GM12878 (cell line): ENCODE data around the gene EEFSEC. TPM values are rescaled to one million over a fixed set of nuclear protein-coding genes. Genes with fewer than 3 reads are reported as not detected.

Source experiments
- ATAC-seq: fragments of 200-7000 bp; cut with Tn5 transposase; 3 replicates; pipeline ENCODE4 v1.9.1; 2020; ENCODE audit warnings: mild to moderate bottlenecking, moderate library complexity
- BruUV-seq: library from RNA; stranded (reverse); fragments of 400-500 nt; replicated peaks from 2 replicates; lab custom pipeline; 2021; lab: Mats Ljungman, UMichigan
- CTCF ChIA-PET: fragments of 300-600 bp; sonication (Branson Sonifier 250); formaldehyde crosslinking; extraction: SDS; loops from one replicate; lab custom pipeline; 2021; ENCODE audit warnings: inconsistent platforms; lab: Yijun Ruan, JAX
- POLR2A ChIA-PET: fragments of 350-600 bp; formaldehyde crosslinking; extraction: SDS; loops from one replicate; lab custom pipeline; 2021; ENCODE audit warnings: inconsistent platforms; lab: Charles Lee
- RAD21 ChIA-PET: fragments of 300-600 bp; sonication (Branson Sonifier 250); formaldehyde crosslinking; loops from one replicate; lab custom pipeline; 2023; ENCODE audit warnings: antibody characterized with exemption; ENCODE audit not compliant: unreplicated experiment; lab: Charles Lee
- SMC1A ChIA-PET: fragments of 300-600 bp; sonication (Branson Sonifier 250); formaldehyde crosslinking; loops from one replicate; lab custom pipeline; 2023; ENCODE audit not compliant: unreplicated experiment, uncharacterized antibody; lab: Charles Lee
- DNase-seq: peaks from one replicate; pipeline ENCODE4 v3.0.0-alpha.2; 2011; ENCODE audit warnings: low read depth, low spot score
- FAIRE-seq: peaks from 3 replicates; lab custom pipeline; 2011; peaks lifted over from hg19 to GRCh38; lab: Jason Lieb, UNC
- H2AFZ ChIP-seq: 2 replicates; pipeline ENCODE4 v1.6.0; 2011; ENCODE audit warnings: low read depth, low read length, control low read depth; ENCODE audit not compliant: control insufficient read depth
- H3K27ac ChIP-seq: 2 replicates; pipeline ENCODE4 v1.5.1; 2011; ENCODE audit warnings: control low read depth; ENCODE audit not compliant: control insufficient read depth, insufficient read depth
- H3K27me3 ChIP-seq, 2 experiments: replicated peaks in 1 of 2; 2 replicates each; pipeline versions ENCODE4 v1.6.0 to v1.6.1; 2011; ENCODE audit warnings: low read length in 1 of 2; ENCODE audit not compliant: control insufficient read depth in 2 of 2, insufficient read depth in 2 of 2
- H3K36me3 ChIP-seq, 2 experiments: 2 replicates each; pipeline ENCODE4 v1.5.1; 2011; ENCODE audit warnings: low read length in 1 of 2; ENCODE audit not compliant: control insufficient read depth in 2 of 2, insufficient read depth in 2 of 2
- H3K4me1 ChIP-seq: 2 replicates; pipeline ENCODE4 v1.6.1; 2011; ENCODE audit warnings: mild to moderate bottlenecking, low read length, moderate library complexity, mixed read lengths; ENCODE audit not compliant: control insufficient read depth, insufficient read depth
- H3K4me2 ChIP-seq: 2 replicates; pipeline ENCODE4 v1.6.0; 2011; ENCODE audit warnings: control low read depth; ENCODE audit not compliant: control insufficient read depth, insufficient read depth
- H3K4me3 ChIP-seq: fragments of 200-600 bp; sonication (generic); 2 replicates; pipeline ENCODE4 v1.5.1; 2016
- H3K79me2 ChIP-seq: 2 replicates; pipeline ENCODE4 v1.6.0; 2011; ENCODE audit warnings: low read length; ENCODE audit not compliant: control insufficient read depth, insufficient read depth
- H3K9ac ChIP-seq: 2 replicates; pipeline ENCODE4 v1.8.0; 2011; ENCODE audit warnings: low read length, control low read depth, mixed read lengths; ENCODE audit not compliant: control insufficient read depth, insufficient read depth
- H3K9me3 ChIP-seq: replicated peaks from 3 replicates; pipeline ENCODE4 v1.5.1; 2011; ENCODE audit warnings: mild to moderate bottlenecking, low read length; ENCODE audit not compliant: control insufficient read depth, insufficient read depth
- H4K20me1 ChIP-seq: 2 replicates; pipeline ENCODE4 v1.6.0; 2011; ENCODE audit not compliant: control insufficient read depth, insufficient read depth
- BMI1 ChIP-seq: fragments of 450-650 bp; IDR thresholded peaks from 2 replicates; pipeline ENCODE4 v1.6.1; 2016; ENCODE audit warnings: mild to moderate bottlenecking, moderate library complexity, borderline replicate concordance
- MLLT1 ChIP-seq: fragments of 450-650 bp; IDR thresholded peaks from 2 replicates; pipeline ENCODE4 v1.6.1; 2016; ENCODE audit warnings: mild to moderate bottlenecking
- NFYA ChIP-seq: IDR thresholded peaks from 2 replicates; pipeline ENCODE4 v1.6.1; 2011; ENCODE audit warnings: low read depth, mild to moderate bottlenecking, low read length, improper control_type of control experiment, borderline replicate concordance
- SMARCA5 ChIP-seq: fragments of 450-650 bp; IDR thresholded peaks from 2 replicates; pipeline ENCODE4 v1.6.1; 2017; ENCODE audit warnings: mild to moderate bottlenecking
- TBL1XR1 ChIP-seq: IDR thresholded peaks from 2 replicates; pipeline ENCODE4 v1.6.1; 2012; ENCODE audit warnings: low read depth, low read length, improper control_type of control experiment
- ZNF622 ChIP-seq: fragments of 450-650 bp; IDR thresholded peaks from 2 replicates; pipeline ENCODE4 v1.6.1; 2017; ENCODE audit warnings: mild to moderate bottlenecking, inconsistent platforms
- WGBS: methylation state at CpG from one replicate; pipeline ENCODE4 v1.1.6; 2016; ENCODE audit warnings: low lambda C conversion rate; ENCODE audit not compliant: insufficient replicate concordance, insufficient coverage; ENCODE audit errors: missing lambda C conversion rate; 5-methylcytosine and 5-hydroxymethylcytosine counted together
- in situ Hi-C: fragments of 300-500 bp; cut with MboI; formaldehyde crosslinking; loops from 9 replicates; pipeline ENCODE4 v1.14.3; 2018; ENCODE audit warnings: mixed read lengths
- intact Hi-C: fragments of 100-400 bp; cut with micrococcal nuclease; formaldehyde crosslinking; loops from one replicate; pipeline ENCODE4 v1.14.2; 2022; ENCODE audit not compliant: unreplicated experiment
- polyA plus RNA-seq, 11 experiments: library from polyadenylated mRNA; depleted of rRNA in 4 of 11; unstranded in 6 of 11; stranded (reverse) in 5 of 11; fragments of >200 nt; fragmentation: Nextera tagmentation in 4 of 11; fragmentation: Illumina TruSeq in 1 of 11; extraction: Ambion mirVana in 4 of 11; extraction: Trizol in 1 of 11; gene quantifications; 1 replicate in 1 of 11; 2 replicates in 10 of 11; pipeline versions ENCODE4 v1.2.1 to v1.2.3, GENCODE V29; 2011 to 2016; ENCODE audit warnings: inconsistent platforms in 2 of 11, missing spikeins in 2 of 11, low read depth in 1 of 11
- total RNA-seq, 4 experiments: library from RNA; depleted of rRNA in 3 of 4; stranded (reverse); fragments of >200 nt in 3 of 4; fragmentation: Illumina TruSeq in 1 of 4; extraction: Trizol in 1 of 4; gene quantifications; 2 replicates each; pipeline versions ENCODE4 v1.2.1 to v1.2.3, GENCODE V29; 2013 to 2021
- TF ChIP-seq, protein P1 (sequence below): IDR thresholded peaks from 2 replicates; pipeline ENCODE4 v1.6.1; 2012; ENCODE audit warnings: mild to moderate bottlenecking, low read depth, low read length

EEFSEC gene
- total and polyA plus RNA-seq, 10 of the 15 experiments (the other 5 are each of a cell fraction or from before 2014, with no cell fraction given) = 0.29 to 29.1 (median 16.1) TPM

- TF ChIP-seq SMARCA5 (no peak), ZNF622 (no peak)
- TF ChIP-seq, all 136 proteins: peak for 0
- Histone ChIP-seq H2AFZ (no peak overlapping the region), H3K79me2 (peaks cover 2% of the 10 kb centered on the region; the same call in 1 of the 2 replicates), H4K20me1 (0 out of 2 replicates have a peak, but pooled peaks cover 2% of the 10 kb centered on the region), H3K27me3 (no peaks in the 10 kb centered on the region), H3K4me2 (no peak overlapping the region), H3K9me3 (no peaks in the 10 kb centered on the region), H3K4me3 (no peak overlapping the region), H3K9ac (no peak overlapping the region), H3K4me1 (no peaks in the 10 kb centered on the region), H3K27ac (no peak overlapping the region), H3K36me3 (no peaks in the 10 kb centered on the region)
- ChIA-PET POLR2A (interaction anchor here (1.0 kb wide), 1 partner anchor 17 kb away, joined by 3 read pairs; no protein-coding TSS in a partner anchor), SMC1A (interaction anchor here (0.7 to 2.0 kb wide), 2 partner anchors 10 to 11 kb away, joined by 3 to 5 read pairs; no protein-coding TSS in a partner anchor), RAD21 (no interaction called here), CTCF (interaction anchor here (1.0 kb wide), 1 partner anchor 43 kb away, joined by 3 read pairs; no protein-coding TSS in a partner anchor)
- BruUV-seq = no TSS peak
- DNase-seq = no peak
- FAIRE-seq = no peak
- no peak for ATAC-seq
- in situ Hi-C loops = no loop called here
- intact Hi-C loops = no loop called here
- WGBS = 78% methylated on average over 6 of the region's 6 CpGs
These were observed 23.1 kb downstream of the EEFSEC start for GRCh38 chr3:128176276-128176833.

DNA sequence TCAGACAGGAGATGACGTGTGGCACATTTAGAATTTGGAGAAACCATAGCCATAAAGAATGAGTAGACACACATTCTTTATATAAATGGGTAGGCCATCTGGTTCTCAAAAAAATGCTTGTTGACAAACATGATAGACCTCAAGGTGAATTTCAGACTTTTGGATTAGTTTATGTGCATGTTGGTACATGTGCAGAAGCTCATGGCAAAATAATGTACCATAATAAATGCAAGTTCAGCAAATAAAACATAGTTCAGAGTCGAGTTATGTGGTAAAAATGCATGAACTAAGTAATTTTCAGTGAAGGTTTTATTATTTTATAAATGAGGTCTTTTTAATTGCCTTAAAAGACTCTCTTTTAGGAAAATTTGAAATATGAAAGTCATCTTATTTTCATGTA lies 24.6 kb downstream of the EEFSEC start:
- ChIA-PET CTCF (interaction anchor here (0.6 kb wide), 1 partner anchor 810 kb away, joined by 5 read pairs; no protein-coding TSS in a partner anchor), RAD21 (no interaction called here), POLR2A (no interaction called here), SMC1A (interaction anchor here (2.0 kb wide), 1 partner anchor 10 kb away, joined by 5 read pairs; no protein-coding TSS in a partner anchor)
- H3K4me2 ChIP-seq = no peak overlapping the region
- 93% methylated on average over 2 of the region's 2 CpGs for WGBS
- H3K4me3 ChIP-seq = no peak overlapping the region
- H3K79me2 ChIP-seq = peaks cover 2% of the 10 kb centered on the region; the same call in 1 of the 2 replicates
- no peak overlapping the region for H3K27ac ChIP-seq
- no peak for ATAC-seq
- FAIRE-seq = no peak
- TF ChIP-seq MLLT1 (no peak), NFYA (no peak), TBL1XR1 (no peak), BMI1 (no peak)
- TF ChIP-seq, protein P1, sequence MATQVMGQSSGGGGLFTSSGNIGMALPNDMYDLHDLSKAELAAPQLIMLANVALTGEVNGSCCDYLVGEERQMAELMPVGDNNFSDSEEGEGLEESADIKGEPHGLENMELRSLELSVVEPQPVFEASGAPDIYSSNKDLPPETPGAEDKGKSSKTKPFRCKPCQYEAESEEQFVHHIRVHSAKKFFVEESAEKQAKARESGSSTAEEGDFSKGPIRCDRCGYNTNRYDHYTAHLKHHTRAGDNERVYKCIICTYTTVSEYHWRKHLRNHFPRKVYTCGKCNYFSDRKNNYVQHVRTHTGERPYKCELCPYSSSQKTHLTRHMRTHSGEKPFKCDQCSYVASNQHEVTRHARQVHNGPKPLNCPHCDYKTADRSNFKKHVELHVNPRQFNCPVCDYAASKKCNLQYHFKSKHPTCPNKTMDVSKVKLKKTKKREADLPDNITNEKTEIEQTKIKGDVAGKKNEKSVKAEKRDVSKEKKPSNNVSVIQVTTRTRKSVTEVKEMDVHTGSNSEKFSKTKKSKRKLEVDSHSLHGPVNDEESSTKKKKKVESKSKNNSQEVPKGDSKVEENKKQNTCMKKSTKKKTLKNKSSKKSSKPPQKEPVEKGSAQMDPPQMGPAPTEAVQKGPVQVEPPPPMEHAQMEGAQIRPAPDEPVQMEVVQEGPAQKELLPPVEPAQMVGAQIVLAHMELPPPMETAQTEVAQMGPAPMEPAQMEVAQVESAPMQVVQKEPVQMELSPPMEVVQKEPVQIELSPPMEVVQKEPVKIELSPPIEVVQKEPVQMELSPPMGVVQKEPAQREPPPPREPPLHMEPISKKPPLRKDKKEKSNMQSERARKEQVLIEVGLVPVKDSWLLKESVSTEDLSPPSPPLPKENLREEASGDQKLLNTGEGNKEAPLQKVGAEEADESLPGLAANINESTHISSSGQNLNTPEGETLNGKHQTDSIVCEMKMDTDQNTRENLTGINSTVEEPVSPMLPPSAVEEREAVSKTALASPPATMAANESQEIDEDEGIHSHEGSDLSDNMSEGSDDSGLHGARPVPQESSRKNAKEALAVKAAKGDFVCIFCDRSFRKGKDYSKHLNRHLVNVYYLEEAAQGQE = no peak
- no peak overlapping the region for H2AFZ ChIP-seq
- no peak overlapping the region for H3K9ac ChIP-seq
- H3K36me3 ChIP-seq = no peaks in the 10 kb centered on the region
- H4K20me1 ChIP-seq = 0 out of 2 replicates have a peak, but pooled peaks cover 2% of the 10 kb centered on the region
- intact Hi-C loops = no loop called here
- no peaks in the 10 kb centered on the region for H3K27me3 ChIP-seq
- no peak for DNase-seq
- H3K9me3 ChIP-seq = no peaks in the 10 kb centered on the region
- H3K4me1 ChIP-seq = no peaks in the 10 kb centered on the region
- in situ Hi-C loops = no loop called here
- BruUV-seq = no TSS peak
